ENCODE data around the gene SMYD3. TPM values are rescaled to one million over a fixed set of nuclear protein-coding genes. Genes with fewer than 3 reads are reported as not detected.

SMYD3 gene
- total and polyA plus RNA-seq, 2 of the 13 experiments (the other 11 are each of a cell fraction or from before 2014, with no cell fraction given), result 27.7 to 35.8 TPM

GRCh38 chr1:246232126-246232525 lies 275.0 kb downstream of the SMYD3 start:
- 92% methylated on average over 3 of the region's 3 CpGs for WGBS (ENCODE audit: low lambda C conversion rate)
- Histone ChIP-seq H3K79me2 (ENCODE audit: insufficient read depth, low read length) (no peaks in the 10 kb centered on the region), H3K9ac (ENCODE audit: insufficient read depth, low read depth, low read length) (no peak overlapping the region), H2AFZ (ENCODE audit: low read length) (no peak overlapping the region), H4K20me1 (ENCODE audit: insufficient read depth, low read length) (no peaks in the 10 kb centered on the region; the same call in 1 of the 2 replicates), H3K27ac (ENCODE audit: extremely low read length, insufficient read depth, low read length) (no peak overlapping the region), H3K4me3 (replicated peaks in 1 of 3; ENCODE audit: insufficient read depth in 1 of 3, low read depth in 2 of 3, low read length in 3 of 3) (no peak overlapping the region), H3K4me1 (ENCODE audit: insufficient read depth, low read length) (no peaks in the 10 kb centered on the region), H3K9me3 (ENCODE audit: low read length) (no peaks in the 10 kb centered on the region), H3K27me3 (ENCODE audit: control insufficient read depth in 1 of 2, insufficient read depth in 2 of 2, low read length in 2 of 2) (no peaks in the 10 kb centered on the region), H3K4me2 (ENCODE audit: low read depth, low read length) (no peak overlapping the region), H3K36me3 (replicated peaks in 1 of 2; ENCODE audit: control insufficient read depth in 1 of 2, insufficient read depth in 2 of 2, low read length in 2 of 2) (no peaks in the 10 kb centered on the region)
- in situ Hi-C loops (cut with HindIII; ENCODE audit: extremely low pct_ligation_motif_present, low pct_unique_long_range_greater_than_20kb), result no loop called here
- ATAC-seq (no peak), FAIRE-seq (no peak), DNase-seq (ENCODE audit: low spot score) (no peak)
- no TSS peak for BruUV-seq (replicated peaks)
- intact Hi-C loops (cut with micrococcal nuclease; ENCODE audit: unreplicated experiment), result no loop called here
- POLR2A ChIA-PET, result no interaction called here
- CTCF ChIA-PET (ENCODE audit: low intra/inter-chr PET ratio, low total read pairs), result no interaction called here
- TF ChIP-seq, protein P1, sequence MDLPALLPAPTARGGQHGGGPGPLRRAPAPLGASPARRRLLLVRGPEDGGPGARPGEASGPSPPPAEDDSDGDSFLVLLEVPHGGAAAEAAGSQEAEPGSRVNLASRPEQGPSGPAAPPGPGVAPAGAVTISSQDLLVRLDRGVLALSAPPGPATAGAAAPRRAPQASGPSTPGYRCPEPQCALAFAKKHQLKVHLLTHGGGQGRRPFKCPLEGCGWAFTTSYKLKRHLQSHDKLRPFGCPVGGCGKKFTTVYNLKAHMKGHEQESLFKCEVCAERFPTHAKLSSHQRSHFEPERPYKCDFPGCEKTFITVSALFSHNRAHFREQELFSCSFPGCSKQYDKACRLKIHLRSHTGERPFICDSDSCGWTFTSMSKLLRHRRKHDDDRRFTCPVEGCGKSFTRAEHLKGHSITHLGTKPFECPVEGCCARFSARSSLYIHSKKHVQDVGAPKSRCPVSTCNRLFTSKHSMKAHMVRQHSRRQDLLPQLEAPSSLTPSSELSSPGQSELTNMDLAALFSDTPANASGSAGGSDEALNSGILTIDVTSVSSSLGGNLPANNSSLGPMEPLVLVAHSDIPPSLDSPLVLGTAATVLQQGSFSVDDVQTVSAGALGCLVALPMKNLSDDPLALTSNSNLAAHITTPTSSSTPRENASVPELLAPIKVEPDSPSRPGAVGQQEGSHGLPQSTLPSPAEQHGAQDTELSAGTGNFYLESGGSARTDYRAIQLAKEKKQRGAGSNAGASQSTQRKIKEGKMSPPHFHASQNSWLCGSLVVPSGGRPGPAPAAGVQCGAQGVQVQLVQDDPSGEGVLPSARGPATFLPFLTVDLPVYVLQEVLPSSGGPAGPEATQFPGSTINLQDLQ (CRISPR knock-in tag; IDR thresholded peaks at IDR 0.05), result no peak
- TF ChIP-seq SP2 (CRISPR knock-in tag; IDR thresholded peaks at IDR 0.05) (no peak), SRSF1 (optimal IDR thresholded peaks at IDR 0.05; ENCODE audit: low read depth, low read length) (no peak), ZSCAN30 (CRISPR knock-in tag; IDR thresholded peaks at IDR 0.05) (no peak), ZNF672 (CRISPR knock-in tag; IDR thresholded peaks at IDR 0.05) (no peak), ZNF143 (CRISPR knock-in tag; IDR thresholded peaks at IDR 0.05) (no peak), AGO1 (IDR thresholded peaks at IDR 0.05; ENCODE audit: low read depth, low read length, poor library complexity, severe bottlenecking) (no peak), SNRNP70 (IDR thresholded peaks at IDR 0.05; ENCODE audit: low read depth, low read length) (no peak), ZNF574 (CRISPR knock-in tag; IDR thresholded peaks at IDR 0.05) (no peak), ZNF24 (IDR thresholded peaks at IDR 0.05) (no peak), GABPA (IDR thresholded peaks at IDR 0.05; ENCODE audit: low read depth, low read length) (no peak), GABPA (CRISPR knock-in tag; IDR thresholded peaks at IDR 0.05; ENCODE audit: low read depth) (no peak), GMEB2 (CRISPR knock-in tag; IDR thresholded peaks at IDR 0.05; ENCODE audit: low read depth) (no peak), ZMYM3 (CRISPR knock-in tag; IDR thresholded peaks at IDR 0.05) (no peak), ZFP36 (IDR thresholded peaks at IDR 0.05; ENCODE audit: borderline replicate concordance, low read depth, low read length, partially characterized antibody) (no peak), ISX (CRISPR knock-in tag; conservative IDR thresholded peaks at IDR 0.05) (no peak), SIX4 (CRISPR knock-in tag; IDR thresholded peaks at IDR 0.05) (no peak), CHD4 (IDR thresholded peaks at IDR 0.05; ENCODE audit: borderline replicate concordance, low read length) (no peak), ZNF543 (CRISPR knock-in tag; IDR thresholded peaks at IDR 0.05) (no peak), ZNF737 (CRISPR knock-in tag; IDR thresholded peaks at IDR 0.05; ENCODE audit: borderline replicate concordance) (no peak)
